K562 (cell line): Measurements from ENCODE around the gene TMEM209. TPM values are rescaled to one million over a fixed set of nuclear protein-coding genes. Genes with fewer than 3 reads are reported as not detected.

Experiments used
- CREM ChIP-seq: IDR thresholded peaks from 2 replicates; pipeline ENCODE4 v1.6.1; 2014; ENCODE audit warnings: antibody characterized with exemption, low read depth
- PCBP2 ChIP-seq: fragments of 200-400 bp; formaldehyde crosslinking; IDR thresholded peaks from 2 replicates; pipeline ENCODE4 v1.6.1; 2018; ENCODE audit warnings: low read length, low read depth, mild to moderate bottlenecking, moderate library complexity; ENCODE audit not compliant: poor library complexity, severe bottlenecking
- RBM14 ChIP-seq: fragments of 200-400 bp; formaldehyde crosslinking; IDR thresholded peaks from 2 replicates; pipeline ENCODE4 v1.6.1; 2018; ENCODE audit warnings: low read depth, mild to moderate bottlenecking, low read length, moderate library complexity, borderline replicate concordance; ENCODE audit not compliant: insufficient read depth
- SNIP1 ChIP-seq: fragments of 450-650 bp; IDR thresholded peaks from 2 replicates; pipeline ENCODE4 v1.7.1; 2017; ENCODE audit warnings: low read depth, mild to moderate bottlenecking
- YY1 ChIP-seq, 3 experiments: IDR thresholded peaks; 2 replicates each; pipeline ENCODE4 v1.6.1; 2011; ENCODE audit warnings: low read length in 2 of 3, mild to moderate bottlenecking in 2 of 3, moderate library complexity in 2 of 3, borderline replicate concordance in 1 of 3, control low read depth in 1 of 3, low read depth in 1 of 3; ENCODE audit not compliant: insufficient read depth in 3 of 3, insufficient replicate concordance in 2 of 3, control insufficient read depth in 1 of 3, insufficient read length in 1 of 3; ENCODE audit errors: extremely low read depth in 1 of 3
- ZBED1 ChIP-seq: IDR thresholded peaks from 2 replicates; pipeline ENCODE4 v1.6.1; 2014
- ZBTB11 ChIP-seq, 3 experiments: fragments of 200-800 bp in 1 of 3; fragments of 250-450 bp in 1 of 3; fragments of 450-650 bp in 1 of 3; sonication (Bioruptor Pico) in 1 of 3; sonication (Bioruptor generic) in 1 of 3; formaldehyde crosslinking in 1 of 3; IDR thresholded peaks; 2 replicates each; pipeline versions ENCODE4 v1.6.1 to v1.8.0; 2016 to 2022; ENCODE audit warnings: mild to moderate bottlenecking in 2 of 3, missing genetic modification characterization in 2 of 3, missing compliant biosample characterization in 1 of 3, moderate library complexity in 1 of 3
- ZBTB33 ChIP-seq: sonication (generic); formaldehyde crosslinking; IDR thresholded peaks from 2 replicates; pipeline ENCODE4 v1.8.1; 2023; ENCODE audit warnings: mild to moderate bottlenecking, missing genetic modification reagents
- ZNF121 ChIP-seq: sonication (generic); formaldehyde crosslinking; conservative IDR thresholded peaks from 2 replicates; pipeline ENCODE4 v1.8.0; 2022; ENCODE audit warnings: missing genetic modification reagents
- ZNF407 ChIP-seq: fragments of 450-650 bp; IDR thresholded peaks from 2 replicates; pipeline ENCODE4 v1.6.1; 2016; ENCODE audit warnings: low read depth
- ZNF436 ChIP-seq: fragments of 250-450, 450-650 bp; sonication (Bioruptor Pico); formaldehyde crosslinking; IDR thresholded peaks from 2 replicates; pipeline ENCODE4 v1.7.0; 2020; ENCODE audit warnings: mild to moderate bottlenecking
- polyA plus RNA-seq, 8 experiments: library from polyadenylated mRNA; depleted of rRNA in 4 of 8; stranded (reverse) in 5 of 8; unstranded in 3 of 8; fragments of >200 nt; fragmentation: Nextera tagmentation in 2 of 8; fragmentation: Illumina TruSeq in 1 of 8; extraction: Ambion mirVana in 2 of 8; extraction: Trizol in 1 of 8; gene quantifications; 2 replicates each; pipeline versions ENCODE4 v1.2.1 to v1.2.3, GENCODE V29; 2011 to 2014; ENCODE audit warnings: inconsistent platforms in 1 of 8, missing spikeins in 1 of 8
- total RNA-seq, 7 experiments: library from RNA; depleted of rRNA in 6 of 7; stranded (reverse); fragments of >200 nt in 6 of 7; fragmentation: Illumina TruSeq in 2 of 7; extraction: Trizol in 2 of 7; gene quantifications; 2 replicates each; pipeline versions ENCODE4 v1.2.1 to v1.2.3, GENCODE V29; 2011 to 2021; ENCODE audit warnings: low replicate concordance in 1 of 7

The TMEM209 gene
- total and polyA plus RNA-seq, 9 of the 15 experiments (the other 6 are each of a cell fraction or from before 2014, with no cell fraction given) = 36.8 to 116 (median 76.6) TPM

GRCh38 chr7:130242198-130243014, 37.2 kb upstream of the TMEM209 start (continued):
- TF ChIP-seq YY1 (IDR thresholded peaks at IDR 0.05; ENCODE audit: borderline replicate concordance in 1 of 3, control insufficient read depth in 1 of 3, extremely low read depth in 1 of 3, insufficient read depth in 3 of 3, insufficient read length in 1 of 3, insufficient replicate concordance in 2 of 3, low read depth in 1 of 3, low read length in 2 of 3) (peak in 1 of 3 experiments; percentile 25), ZBTB11 (CRISPR knock-in tag; IDR thresholded peaks at IDR 0.05) (peak in 1 of 3 experiments; percentile 33; a peak in 1 of 6 replicates), ZNF121 (CRISPR knock-in tag) (no peak), ZNF436 (CRISPR knock-in tag) (no peak), ZBTB33 (CRISPR knock-in tag) (peak; percentile 46; the same call in 1 of the 2 replicates), CREM (peak; percentile 87), SNIP1 (no peak), RBM14 (no peak), ZNF407 (no peak), ZBED1 (no peak), PCBP2 (no peak)
